H54 (cell line): ENCODE measurements around the gene SPTBN2.
"Not testable (repeated sequence)": the region's sequence is repeated elsewhere in the genome, so short reads cannot be mapped to it uniquely, and the experiment has no call there.

Source experiments
- DNase-seq: peaks from one replicate; pipeline ENCODE4 v3.0.0; 2011; ENCODE audit warnings: low spot score, mixed read lengths; ENCODE audit not compliant: insufficient read length
- FAIRE-seq: peaks from 3 replicates; lab custom pipeline; 2011; peaks lifted over from hg19 to GRCh38; lab: Jason Lieb, UNC
- POLR2A ChIP-seq: IDR thresholded peaks from 2 replicates; pipeline ENCODE4 v1.6.1; 2011; ENCODE audit warnings: low read depth, mild to moderate bottlenecking, low read length

The SPTBN2 gene

GRCh38 chr11:66641834-66642233 is 87.2 kb downstream of the SPTBN2 start:
- DNase-seq = no peak
- TF ChIP-seq POLR2A = no peak
- FAIRE-seq = no peak

DNA sequence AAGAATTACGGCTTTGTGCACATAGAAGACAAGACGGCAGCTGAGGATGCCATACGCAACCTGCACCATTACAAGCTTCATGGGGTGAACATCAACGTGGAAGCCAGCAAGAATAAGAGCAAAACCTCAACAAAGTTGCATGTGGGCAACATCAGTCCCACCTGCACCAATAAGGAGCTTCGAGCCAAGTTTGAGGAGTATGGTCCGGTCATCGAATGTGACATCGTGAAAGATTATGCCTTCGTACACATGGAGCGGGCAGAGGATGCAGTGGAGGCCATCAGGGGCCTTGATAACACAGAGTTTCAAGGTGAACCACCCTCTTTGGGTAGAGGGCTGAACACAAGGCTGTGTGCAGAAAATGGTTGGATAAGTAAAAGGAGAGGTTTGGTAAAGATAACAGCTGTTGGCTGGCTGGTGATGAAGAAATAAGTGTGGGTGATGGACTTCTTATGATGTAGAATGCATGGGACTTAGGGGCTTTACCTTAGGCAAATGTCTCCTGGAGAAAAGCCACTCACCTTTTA is 89.1 kb downstream of the SPTBN2 start:
- DNase-seq, FAIRE-seq: not testable (repeated sequence)

DNA sequence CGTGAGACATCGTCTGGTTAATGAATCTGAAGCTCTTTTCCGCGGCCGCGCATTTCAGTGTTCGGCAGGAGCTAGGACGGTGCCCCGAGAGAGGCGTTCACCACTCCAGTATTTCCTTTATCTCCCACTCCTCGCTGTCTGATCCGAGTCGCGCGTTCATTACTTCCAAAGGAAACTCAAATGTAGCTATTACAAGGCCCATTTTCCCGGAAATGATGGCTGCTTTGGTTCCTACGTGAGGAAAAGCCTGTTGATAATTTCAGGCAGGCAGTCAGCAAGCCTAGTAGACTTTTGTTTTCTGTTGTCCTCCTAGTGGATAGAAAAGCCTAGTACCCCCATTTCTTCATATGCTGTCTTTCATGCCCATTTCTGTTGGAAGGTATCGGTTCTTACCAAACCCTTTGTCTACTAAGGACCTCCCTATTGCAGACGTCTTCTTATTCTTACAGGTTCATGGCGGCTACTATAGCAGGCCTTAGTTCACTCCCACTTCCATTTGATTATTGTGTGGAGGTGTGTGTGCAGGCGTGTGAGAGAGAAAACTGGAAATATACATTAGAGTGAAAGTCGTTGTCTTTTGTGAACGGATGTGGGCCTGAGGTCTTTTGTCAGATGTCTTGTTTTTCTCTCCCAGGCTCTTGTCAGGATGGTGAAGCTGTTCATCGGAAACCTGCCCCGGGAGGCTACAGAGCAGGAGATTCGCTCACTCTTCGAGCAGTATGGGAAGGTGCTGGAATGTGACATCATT is 89.8 kb downstream of the SPTBN2 start:
- no peak for TF ChIP-seq POLR2A
- FAIRE-seq = no peak
- no peak for DNase-seq

DNA sequence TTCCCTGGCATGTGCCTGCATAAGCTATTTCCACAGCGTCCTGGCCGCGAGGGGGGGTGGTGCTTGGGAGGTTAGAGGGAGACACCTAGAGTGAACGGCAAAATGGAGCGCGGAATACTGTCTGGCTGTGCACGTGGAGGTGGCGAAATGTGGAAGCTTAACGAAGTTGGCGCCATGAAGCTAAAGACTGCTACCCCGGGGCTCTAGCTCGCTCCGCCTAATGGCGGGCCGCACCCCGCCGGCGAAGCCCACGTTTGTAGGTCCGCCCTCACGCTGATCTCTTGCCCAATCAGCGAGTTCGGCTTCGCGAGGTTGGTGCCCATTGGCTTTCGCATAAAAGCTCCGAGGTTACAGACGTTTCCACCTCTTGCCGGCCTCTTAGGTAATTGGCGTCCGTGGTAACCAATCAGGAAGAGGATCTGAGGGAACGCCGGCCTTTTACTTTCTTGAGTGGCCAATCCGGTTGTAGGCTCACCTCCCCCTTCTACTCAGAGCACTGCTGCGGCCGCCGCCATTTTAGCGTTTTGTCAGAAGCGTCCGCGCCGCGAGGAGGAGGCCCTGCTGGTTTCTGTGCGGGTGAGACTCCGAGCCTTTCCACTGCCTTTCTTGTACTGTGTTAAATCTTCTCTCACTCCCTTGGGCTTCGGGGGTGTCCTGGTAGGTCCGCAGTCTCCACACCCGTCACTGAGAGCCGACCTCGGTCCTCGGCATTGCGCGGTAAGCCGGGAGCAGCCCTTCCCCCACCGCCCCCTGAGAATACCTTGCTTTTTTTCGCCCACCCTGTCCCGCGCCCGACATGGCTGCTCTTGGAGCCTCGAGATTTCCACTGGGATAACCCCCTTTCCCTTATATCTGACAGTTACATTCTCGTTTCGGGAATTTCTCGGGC is 90.6 kb downstream of the SPTBN2 start, which contains the start of gene RBM4:
Gene RBM4, plus strand, starts transcription at position 527 of the 889 bp plus-strand sequence. CDS start 1,009 bp downstream, outside the sequence.
- TF ChIP-seq POLR2A = peak; percentile 78
- peak; percentile 94 for DNase-seq
- FAIRE-seq = no peak

- DNase-seq (no peak), FAIRE-seq (no peak)
- TF ChIP-seq POLR2A = no peak
Observed at GRCh38 chr11:66637557-66638176, 91.3 kb downstream of the SPTBN2 start.

DNA sequence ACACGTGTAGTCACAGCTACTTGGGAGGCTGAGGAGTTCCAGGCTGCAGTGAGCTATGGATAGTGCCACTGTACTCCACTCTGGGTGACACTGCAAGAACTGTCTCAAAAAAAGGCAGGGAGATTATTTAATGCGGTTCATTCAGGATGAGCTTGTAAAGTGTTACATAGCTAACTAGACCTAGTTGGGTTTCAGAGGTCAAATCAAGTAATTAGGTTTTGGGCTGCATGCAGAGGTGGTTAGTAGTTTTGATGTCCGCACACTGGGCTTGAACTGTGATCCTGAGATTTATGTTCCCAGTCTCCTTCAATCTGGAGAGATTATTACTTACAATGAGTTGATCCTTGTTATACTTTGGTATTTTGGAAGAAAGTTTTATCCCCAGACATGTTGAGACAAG is 92.6 kb downstream of the SPTBN2 start:
- DNase-seq (no peak), FAIRE-seq (no peak)
- no peak for TF ChIP-seq POLR2A
